Measurements from ENCODE around the gene TM4SF4.
"Not testable (repeated sequence)": the region's sequence is repeated elsewhere in the genome, so short reads cannot be mapped to it uniquely, and the experiment has no call there.

The TM4SF4 gene

GRCh38 chr3:149474250-149474817 lies at the start of gene TM4SF4:
TM4SF4 (plus strand) TSS chr3:149474697; CDS start chr3:149474878, 181 bp downstream.
- DNase-seq, result no peak

GRCh38 chr3:149424918-149425317 lies 49.6 kb upstream of the TM4SF4 start:
- DNase-seq, result peak; percentile 86

- no peak for DNase-seq
Measured at GRCh38 chr3:149426325-149426724, 48.2 kb upstream of the TM4SF4 start.

GRCh38 chr3:149428087-149428486 lies 46.4 kb upstream of the TM4SF4 start:
- no peak for DNase-seq

- DNase-seq, result no peak
Measured at GRCh38 chr3:149430216-149430615, 44.3 kb upstream of the TM4SF4 start.

- no peak for DNase-seq
Measured at GRCh38 chr3:149432149-149432548, 42.3 kb upstream of the TM4SF4 start.

GRCh38 chr3:149435996-149436885 lies 38.3 kb upstream of the TM4SF4 start:
- DNase-seq, result no peak

GRCh38 chr3:149437286-149437685 lies 37.2 kb upstream of the TM4SF4 start:
- no peak for DNase-seq

GRCh38 chr3:149437710-149438109 lies 36.8 kb upstream of the TM4SF4 start:
- DNase-seq, result no peak

GRCh38 chr3:149438981-149439380 lies 35.5 kb upstream of the TM4SF4 start:
- DNase-seq, result no peak

GRCh38 chr3:149441642-149442041 lies 32.9 kb upstream of the TM4SF4 start:
- DNase-seq, result no peak

GRCh38 chr3:149442043-149442442 lies 32.5 kb upstream of the TM4SF4 start:
- no peak for DNase-seq

GRCh38 chr3:149442851-149443544 lies 31.5 kb upstream of the TM4SF4 start:
- peak; percentile 25 for DNase-seq

GRCh38 chr3:149443545-149443912 lies 31.0 kb upstream of the TM4SF4 start:
- no peak for DNase-seq

GRCh38 chr3:149444867-149445266 lies 29.6 kb upstream of the TM4SF4 start:
- DNase-seq, result not testable (repeated sequence)

GRCh38 chr3:149448331-149448831 lies 26.1 kb upstream of the TM4SF4 start:
- peak; percentile 62 for DNase-seq

- no peak for DNase-seq
Measured at GRCh38 chr3:149449182-149449581, 25.3 kb upstream of the TM4SF4 start.

GRCh38 chr3:149449799-149450198 lies 24.7 kb upstream of the TM4SF4 start:
- DNase-seq, result no peak

- no peak for DNase-seq
Measured at GRCh38 chr3:149450281-149450680, 24.2 kb upstream of the TM4SF4 start.

- DNase-seq, result no peak
Measured at GRCh38 chr3:149452036-149452435, 22.5 kb upstream of the TM4SF4 start.

- DNase-seq, result no peak
Measured at GRCh38 chr3:149453140-149453805, 21.2 kb upstream of the TM4SF4 start.

GRCh38 chr3:149454746-149455145 lies 19.8 kb upstream of the TM4SF4 start:
- DNase-seq, result no peak

GRCh38 chr3:149455366-149455765 lies 19.1 kb upstream of the TM4SF4 start:
- no peak for DNase-seq
